GM12878 (cell line): ENCODE measurements around the gene ANKRD44. TPM values are rescaled to one million over a fixed set of nuclear protein-coding genes. Genes with fewer than 3 reads are reported as not detected.

Experiments
- ATAC-seq: fragments of 200-7000 bp; cut with Tn5 transposase; 3 replicates; pipeline ENCODE4 v1.9.1; 2020; ENCODE audit warnings: mild to moderate bottlenecking, moderate library complexity
- BruUV-seq: library from RNA; stranded (reverse); fragments of 400-500 nt; replicated peaks from 2 replicates; lab custom pipeline; 2021; lab: Mats Ljungman, UMichigan
- CTCF ChIA-PET: fragments of 300-600 bp; sonication (Branson Sonifier 250); formaldehyde crosslinking; extraction: SDS; loops from one replicate; lab custom pipeline; 2021; ENCODE audit warnings: inconsistent platforms; lab: Yijun Ruan, JAX
- POLR2A ChIA-PET: fragments of 350-600 bp; formaldehyde crosslinking; extraction: SDS; loops from one replicate; lab custom pipeline; 2021; ENCODE audit warnings: inconsistent platforms; lab: Charles Lee
- RAD21 ChIA-PET: fragments of 300-600 bp; sonication (Branson Sonifier 250); formaldehyde crosslinking; loops from one replicate; lab custom pipeline; 2023; ENCODE audit warnings: antibody characterized with exemption; ENCODE audit not compliant: unreplicated experiment; lab: Charles Lee
- SMC1A ChIA-PET: fragments of 300-600 bp; sonication (Branson Sonifier 250); formaldehyde crosslinking; loops from one replicate; lab custom pipeline; 2023; ENCODE audit not compliant: unreplicated experiment, uncharacterized antibody; lab: Charles Lee
- DNase-seq: peaks from one replicate; pipeline ENCODE4 v3.0.0-alpha.2; 2011; ENCODE audit warnings: low read depth, low spot score
- FAIRE-seq: peaks from 3 replicates; lab custom pipeline; 2011; peaks lifted over from hg19 to GRCh38; lab: Jason Lieb, UNC
- H2AFZ ChIP-seq: 2 replicates; pipeline ENCODE4 v1.6.0; 2011; ENCODE audit warnings: low read depth, low read length, control low read depth; ENCODE audit not compliant: control insufficient read depth
- H3K27ac ChIP-seq: 2 replicates; pipeline ENCODE4 v1.5.1; 2011; ENCODE audit warnings: control low read depth; ENCODE audit not compliant: control insufficient read depth, insufficient read depth
- H3K27me3 ChIP-seq, 2 experiments: replicated peaks in 1 of 2; 2 replicates each; pipeline versions ENCODE4 v1.6.0 to v1.6.1; 2011; ENCODE audit warnings: low read length in 1 of 2; ENCODE audit not compliant: control insufficient read depth in 2 of 2, insufficient read depth in 2 of 2
- H3K36me3 ChIP-seq, 2 experiments: 2 replicates each; pipeline ENCODE4 v1.5.1; 2011; ENCODE audit warnings: low read length in 1 of 2; ENCODE audit not compliant: control insufficient read depth in 2 of 2, insufficient read depth in 2 of 2
- H3K4me1 ChIP-seq: 2 replicates; pipeline ENCODE4 v1.6.1; 2011; ENCODE audit warnings: mild to moderate bottlenecking, low read length, moderate library complexity, mixed read lengths; ENCODE audit not compliant: control insufficient read depth, insufficient read depth
- H3K4me2 ChIP-seq: 2 replicates; pipeline ENCODE4 v1.6.0; 2011; ENCODE audit warnings: control low read depth; ENCODE audit not compliant: control insufficient read depth, insufficient read depth
- H3K4me3 ChIP-seq: fragments of 200-600 bp; sonication (generic); 2 replicates; pipeline ENCODE4 v1.5.1; 2016
- H3K79me2 ChIP-seq: 2 replicates; pipeline ENCODE4 v1.6.0; 2011; ENCODE audit warnings: low read length; ENCODE audit not compliant: control insufficient read depth, insufficient read depth
- H3K9ac ChIP-seq: 2 replicates; pipeline ENCODE4 v1.8.0; 2011; ENCODE audit warnings: low read length, control low read depth, mixed read lengths; ENCODE audit not compliant: control insufficient read depth, insufficient read depth
- H3K9me3 ChIP-seq: replicated peaks from 3 replicates; pipeline ENCODE4 v1.5.1; 2011; ENCODE audit warnings: mild to moderate bottlenecking, low read length; ENCODE audit not compliant: control insufficient read depth, insufficient read depth
- H4K20me1 ChIP-seq: 2 replicates; pipeline ENCODE4 v1.6.0; 2011; ENCODE audit not compliant: control insufficient read depth, insufficient read depth
- BCL3 ChIP-seq: IDR thresholded peaks from 2 replicates; pipeline ENCODE4 v1.6.1; 2011; ENCODE audit warnings: borderline replicate concordance, low read depth, mild to moderate bottlenecking, moderate library complexity, low read length; ENCODE audit not compliant: insufficient read depth, poor library complexity, severe bottlenecking
- CREM ChIP-seq: IDR thresholded peaks from 2 replicates; pipeline ENCODE4 v1.6.1; 2014; ENCODE audit warnings: antibody characterized with exemption, low read depth
- E2F4 ChIP-seq: IDR thresholded peaks from 2 replicates; pipeline ENCODE4 v1.6.1; 2012; ENCODE audit warnings: low read depth, low read length, improper control_type of control experiment
- FOXM1 ChIP-seq: IDR thresholded peaks from 2 replicates; pipeline ENCODE4 v1.6.1; 2012; ENCODE audit warnings: low read depth, mild to moderate bottlenecking, inconsistent platforms, low read length, moderate library complexity
- HCFC1 ChIP-seq: fragments of 150-350 bp; IDR thresholded peaks from 2 replicates; pipeline ENCODE4 v1.6.1; 2014; ENCODE audit warnings: low read length
- NKRF ChIP-seq: fragments of 450-650 bp; conservative IDR thresholded peaks from 2 replicates; pipeline ENCODE4 v1.6.1; 2017; ENCODE audit warnings: mild to moderate bottlenecking, moderate library complexity
- PAX8 ChIP-seq: fragments of 450-650 bp; IDR thresholded peaks from 2 replicates; pipeline ENCODE4 v1.6.1; 2017; ENCODE audit warnings: mild to moderate bottlenecking, moderate library complexity
- PKNOX1 ChIP-seq: fragments of 450-650 bp; IDR thresholded peaks from 2 replicates; pipeline ENCODE4 v1.6.1; 2016; ENCODE audit warnings: mild to moderate bottlenecking
- RAD21 ChIP-seq: IDR thresholded peaks from 2 replicates; pipeline ENCODE4 v1.6.1; 2011; ENCODE audit warnings: mild to moderate bottlenecking, low read depth, low read length, moderate library complexity; ENCODE audit not compliant: insufficient read depth
- RFX5 ChIP-seq: IDR thresholded peaks from 2 replicates; pipeline ENCODE4 v1.6.1; 2011; ENCODE audit warnings: low read depth, low read length, improper control_type of control experiment
- SIN3A ChIP-seq: IDR thresholded peaks from 2 replicates; pipeline ENCODE4 v1.6.1; 2012; ENCODE audit warnings: low read depth, low read length, improper control_type of control experiment
- WGBS: methylation state at CpG from one replicate; pipeline ENCODE4 v1.1.6; 2016; ENCODE audit warnings: low lambda C conversion rate; ENCODE audit not compliant: insufficient replicate concordance, insufficient coverage; ENCODE audit errors: missing lambda C conversion rate; 5-methylcytosine and 5-hydroxymethylcytosine counted together
- in situ Hi-C: fragments of 300-500 bp; cut with MboI; formaldehyde crosslinking; loops from 9 replicates; pipeline ENCODE4 v1.14.3; 2018; ENCODE audit warnings: mixed read lengths
- intact Hi-C: fragments of 100-400 bp; cut with micrococcal nuclease; formaldehyde crosslinking; loops from one replicate; pipeline ENCODE4 v1.14.2; 2022; ENCODE audit not compliant: unreplicated experiment
- polyA plus RNA-seq, 11 experiments: library from polyadenylated mRNA; depleted of rRNA in 4 of 11; unstranded in 6 of 11; stranded (reverse) in 5 of 11; fragments of >200 nt; fragmentation: Nextera tagmentation in 4 of 11; fragmentation: Illumina TruSeq in 1 of 11; extraction: Ambion mirVana in 4 of 11; extraction: Trizol in 1 of 11; gene quantifications; 1 replicate in 1 of 11; 2 replicates in 10 of 11; pipeline versions ENCODE4 v1.2.1 to v1.2.3, GENCODE V29; 2011 to 2016; ENCODE audit warnings: inconsistent platforms in 2 of 11, missing spikeins in 2 of 11, low read depth in 1 of 11
- total RNA-seq, 4 experiments: library from RNA; depleted of rRNA in 3 of 4; stranded (reverse); fragments of >200 nt in 3 of 4; fragmentation: Illumina TruSeq in 1 of 4; extraction: Trizol in 1 of 4; gene quantifications; 2 replicates each; pipeline versions ENCODE4 v1.2.1 to v1.2.3, GENCODE V29; 2013 to 2021

The ANKRD44 gene
- total and polyA plus RNA-seq, 10 of the 15 experiments (the other 5 are each of a cell fraction or from before 2014, with no cell fraction given) = 19.1 to 99.1 (median 59.6) TPM

GRCh38 chr2:197219636-197220035 lies 90.9 kb downstream of the ANKRD44 start:
- Histone ChIP-seq H3K27ac (no peak overlapping the region), H3K9me3 (no peaks in the 10 kb centered on the region), H4K20me1 (no peaks in the 10 kb centered on the region), H3K4me2 (no peak overlapping the region), H3K79me2 (peaks cover 80% of the 10 kb centered on the region), H3K4me1 (peaks cover 41% of the 10 kb centered on the region), H3K27me3 (no peaks in the 10 kb centered on the region), H3K4me3 (no peak overlapping the region), H3K36me3 (no peaks in the 10 kb centered on the region; a peak in 1 of 4 replicates), H2AFZ (no peak overlapping the region), H3K9ac (no peak overlapping the region)
- DNase-seq (no peak), ATAC-seq (no peak), FAIRE-seq (no peak)
- ChIA-PET RAD21 (interaction anchor here (0.9 to 18.1 kb wide), 7 partner anchors 8 to 83 kb away, joined by 3 to 408 read pairs (median 4); partner anchors contain the start of gene ANKRD44), SMC1A (interaction anchor here (0.8 to 18.1 kb wide), 6 partner anchors 10 to 83 kb away, joined by 3 to 433 read pairs (median 55); partner anchors contain the start of gene ANKRD44), CTCF (interaction anchor here (1.2 to 1.3 kb wide), 2 partner anchors 9 to 36 kb away, joined by 3 to 5 read pairs; no protein-coding TSS in a partner anchor), POLR2A (interaction anchor here (0.6 to 2.1 kb wide), 6 partner anchors 12 to 232 kb away, joined by 3 to 12 read pairs (median 3); no protein-coding TSS in a partner anchor)
- TF ChIP-seq NKRF (no peak), CREM (no peak), PKNOX1 (no peak), BCL3 (no peak), RAD21 (no peak), PAX8 (no peak), RFX5 (no peak), FOXM1 (no peak), E2F4 (no peak), HCFC1 (no peak), SIN3A (no peak)
- in situ Hi-C loops = no loop called here
- BruUV-seq = no TSS peak
- intact Hi-C loops = no loop called here
- 87% methylated on average over 4 of the region's 4 CpGs for WGBS
